B cell (primary cell): Measurements from ENCODE around the gene ITPR1. TPM values are rescaled to one million over a fixed set of nuclear protein-coding genes. Genes with fewer than 3 reads are reported as not detected.

Experiments used
- ATAC-seq: fragments of 200-7000 bp; cut with Tn5 transposase; one replicate; pipeline ENCODE4 v1.10.0; 2021; ENCODE audit warnings: low read depth, mild to moderate bottlenecking, moderate number of reproducible peaks, moderate library complexity
- CTCF ChIA-PET: fragments of 350-600 bp; sonication (Branson Sonifier 250); formaldehyde crosslinking; loops from one replicate; lab custom pipeline; 2021; ENCODE audit warnings: antibody characterized with exemption, inconsistent platforms; lab: Charles Lee
- POLR2A ChIA-PET: fragments of 350-600 bp; sonication (Branson Sonifier 250); formaldehyde crosslinking; loops from one replicate; lab custom pipeline; 2021; ENCODE audit warnings: antibody characterized with exemption; lab: Charles Lee
- DNase-seq: peaks from one replicate; pipeline ENCODE4 v3.0.0; 2013
- H2AFZ ChIP-seq: 2 replicates; pipeline ENCODE4 v1.6.1; 2012; ENCODE audit warnings: mild to moderate bottlenecking, low read depth, low read length; ENCODE audit not compliant: insufficient read depth, poor library complexity, severe bottlenecking
- H3K27ac ChIP-seq, 2 donors: 1 replicate in 1 of 2; 2 replicates in 1 of 2; pipeline ENCODE4 v1.5.1; 2012 to 2013; ENCODE audit warnings: low read length in 2 of 2, mild to moderate bottlenecking in 2 of 2, moderate library complexity in 1 of 2
- H3K27me3 ChIP-seq, 4 experiments: fragments of 200-600 bp in 1 of 4; sonication (generic) in 1 of 4; replicated peaks in 1 of 4; 1 replicate in 2 of 4; 2 replicates in 2 of 4; pipeline versions ENCODE4 v1.6.1 to v1.7.0; 2013 to 2016; ENCODE audit warnings: low read length in 3 of 4, mild to moderate bottlenecking in 2 of 4, mixed read lengths in 1 of 4, moderate library complexity in 1 of 4; ENCODE audit not compliant: insufficient read depth in 4 of 4, control insufficient read depth in 3 of 4; ENCODE audit errors: control extremely low read depth in 1 of 4
- H3K36me3 ChIP-seq, 2 experiments: replicated peaks in 1 of 2; 1 replicate in 1 of 2; 2 replicates in 1 of 2; pipeline versions ENCODE4 v1.6.1 to v1.7.1; 2013; ENCODE audit warnings: low read length in 1 of 2; ENCODE audit not compliant: insufficient read depth in 2 of 2, control insufficient read depth in 1 of 2; ENCODE audit errors: control extremely low read depth in 1 of 2, extremely low read depth in 1 of 2
- H3K4me1 ChIP-seq, 2 donors: fragments of 200-600 bp in 1 of 2; sonication (generic) in 1 of 2; 1 replicate in 1 of 2; 2 replicates in 1 of 2; pipeline versions ENCODE4 v1.5.1 to v1.6.1; 2013 to 2017; ENCODE audit warnings: low read length in 2 of 2; ENCODE audit not compliant: control insufficient read depth in 2 of 2, insufficient read depth in 2 of 2
- H3K4me2 ChIP-seq: replicated peaks from 2 replicates; pipeline ENCODE3; 2012; ENCODE audit warnings: mild to moderate bottlenecking, low read depth, low read length; ENCODE audit not compliant: poor library complexity, severe bottlenecking
- H3K4me3 ChIP-seq, 5 experiments: fragments of 200-600 bp in 1 of 5; sonication (generic) in 1 of 5; 1 replicate in 3 of 5; 2 replicates in 2 of 5; pipeline versions ENCODE4 v1.5.1 to v1.7.0; 2011 to 2016; ENCODE audit warnings: low read length in 4 of 5, mild to moderate bottlenecking in 4 of 5, low read depth in 2 of 5, control low read depth in 1 of 5, moderate library complexity in 1 of 5; ENCODE audit not compliant: insufficient read depth in 1 of 5; ENCODE audit errors: control extremely low read depth in 1 of 5, extremely low read depth in 1 of 5
- H3K79me2 ChIP-seq: fragments of 200-600 bp; sonication (generic); one replicate; pipeline ENCODE4 v1.6.0; 2016; ENCODE audit warnings: low read length; ENCODE audit not compliant: control insufficient read depth, insufficient read depth
- H3K9ac ChIP-seq: fragments of 200-600 bp; sonication (generic); 2 replicates; pipeline ENCODE4 v1.6.1; 2017; ENCODE audit warnings: mild to moderate bottlenecking, low read length, moderate library complexity
- H3K9me3 ChIP-seq, 3 donors: one replicate each; pipeline versions ENCODE4 v1.6.1 to v1.7.1; 2013; ENCODE audit warnings: low read length in 2 of 3; ENCODE audit not compliant: control insufficient read depth in 2 of 3, insufficient read depth in 1 of 3; ENCODE audit errors: control extremely low read depth in 1 of 3
- H4K20me1 ChIP-seq: 2 replicates; pipeline ENCODE4 v1.6.0; 2012; ENCODE audit warnings: mild to moderate bottlenecking, low read length; ENCODE audit not compliant: insufficient read depth, control insufficient read depth, poor library complexity, severe bottlenecking
- H3K27ac Mint-ChIP-seq: one replicate; pipeline ENCODE4 v1.8.0; 2021; ENCODE audit warnings: mixed read lengths
- H3K27me3 Mint-ChIP-seq: one replicate; pipeline ENCODE4 v1.8.0; 2021; ENCODE audit warnings: mixed read lengths
- H3K4me1 Mint-ChIP-seq: one replicate; pipeline ENCODE4 v1.8.0; 2021; ENCODE audit warnings: mixed read lengths
- H3K4me3 Mint-ChIP-seq: one replicate; pipeline ENCODE4 v1.8.0; 2021; ENCODE audit warnings: mixed read lengths
- H3K9me3 Mint-ChIP-seq: one replicate; pipeline ENCODE4 v1.8.0; 2022; ENCODE audit warnings: mixed read lengths; ENCODE audit not compliant: insufficient read depth
- EZH2 ChIP-seq: IDR thresholded peaks from 2 replicates; pipeline ENCODE4 v1.6.1; 2012; ENCODE audit warnings: borderline replicate concordance, low read depth, mild to moderate bottlenecking, moderate library complexity, low read length; ENCODE audit not compliant: insufficient read depth, poor library complexity, severe bottlenecking
- WGBS: methylation state at CpG from one replicate; pipeline ENCODE4 v1.1.5; 2013; ENCODE audit warnings: missing lambda C conversion rate; ENCODE audit not compliant: insufficient coverage; 5-methylcytosine and 5-hydroxymethylcytosine counted together
- intact Hi-C: fragments of 100-400 bp; cut with micrococcal nuclease; formaldehyde crosslinking; loops from one replicate; pipeline ENCODE4 v1.10.0; 2022
- polyA plus RNA-seq: library from polyadenylated mRNA; depleted of rRNA; stranded (reverse); fragments of >200 nt; gene quantifications from 2 replicates; pipeline ENCODE4 v1.2.3, GENCODE V29; 2012
- total RNA-seq, 2 donors: library from RNA; stranded (reverse); fragments of 120-200 nt in 1 of 2; gene quantifications; 1 replicate in 1 of 2; 2 replicates in 1 of 2; pipeline versions ENCODE4 v1.2.3 to v1.2.4, GENCODE V29; 2013 to 2022
- TF ChIP-seq, protein P1 (sequence below): fragments of 200-600 bp; IDR thresholded peaks from one replicate; pipeline ENCODE4 v1.8.0; 2022; ENCODE audit warnings: antibody characterized with exemption, mild to moderate bottlenecking

ITPR1 gene
- total and polyA plus RNA-seq, 2 donors (not counting 1 experiment from before 2014, with no cell fraction given), result 64.0 to 332 TPM

DNA sequence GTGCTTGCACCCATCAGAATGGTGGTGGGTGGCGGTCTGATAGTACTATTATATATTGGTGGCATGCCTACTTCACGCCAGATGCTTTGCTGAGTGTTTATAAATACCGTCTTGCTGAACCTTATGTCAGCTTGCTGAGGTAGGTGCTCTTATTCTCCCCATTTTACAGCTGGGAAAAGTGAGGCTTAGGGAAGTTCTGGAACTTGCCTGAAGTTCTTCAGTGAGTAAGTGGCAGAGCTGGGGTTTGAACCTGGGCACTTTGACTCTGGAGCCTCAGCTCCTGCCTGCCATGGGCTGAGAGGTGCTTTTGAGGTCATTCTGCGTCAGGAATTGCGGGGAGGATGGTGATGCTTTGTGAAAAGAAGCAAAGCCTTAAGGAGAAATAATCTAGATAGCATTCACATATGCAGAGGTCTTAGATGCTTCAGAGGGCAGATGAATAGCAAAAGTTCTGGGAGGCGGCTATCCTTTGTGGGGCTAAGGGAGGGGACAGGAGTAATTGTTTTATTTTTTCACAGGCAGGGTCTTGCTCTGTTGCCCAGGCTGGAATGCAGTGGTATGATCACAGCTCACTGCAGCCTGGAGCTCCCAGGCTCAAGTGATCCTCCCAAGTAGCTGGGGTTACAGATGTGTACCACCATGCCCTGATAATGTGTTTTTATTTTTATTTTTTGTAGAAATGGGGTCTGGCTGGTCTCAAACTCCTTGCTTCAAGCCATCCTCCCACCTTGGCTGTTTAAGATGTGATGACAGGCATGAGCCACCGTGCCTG is 18.5 kb downstream of the ITPR1 start:
- Histone ChIP-seq H3K4me3 (no peak overlapping the region), H3K36me3 (peaks cover 5 to 26% of the 10 kb centered on the region in 2 experiments), H3K27ac (peak overlapping the region in 1 of 2 donors; percentile 81), H3K9me3 (no peaks in the 10 kb centered on the region), H2AFZ (no peak overlapping the region), H3K9ac (no peak overlapping the region), H4K20me1 (peaks cover 69% of the 10 kb centered on the region), H3K4me1 (peaks cover 76 to 79% of the 10 kb centered on the region in 2 donors), H3K27me3 (no peaks in the 10 kb centered on the region), H3K4me2 (no peak overlapping the region), H3K79me2 (peaks cover 98% of the 10 kb centered on the region)
- Mint-ChIP-seq H3K9me3 (no peaks in the 10 kb centered on the region), H3K4me1 (peaks cover 88% of the 10 kb centered on the region), H3K4me3 (no peak overlapping the region), H3K27me3 (no peaks in the 10 kb centered on the region), H3K27ac (peak overlapping the region; percentile 83)
- ChIA-PET POLR2A (no interaction called here), CTCF (interaction anchor here (1.3 to 9.5 kb wide), 2 partner anchors 13 to 19 kb away, joined by 3 to 66 read pairs; partner anchors contain the start of gene ITPR1)
- WGBS, result 100% methylated on average over 3 of the region's 7 CpGs
- TF ChIP-seq EZH2, result no peak
- TF ChIP-seq, protein P1, sequence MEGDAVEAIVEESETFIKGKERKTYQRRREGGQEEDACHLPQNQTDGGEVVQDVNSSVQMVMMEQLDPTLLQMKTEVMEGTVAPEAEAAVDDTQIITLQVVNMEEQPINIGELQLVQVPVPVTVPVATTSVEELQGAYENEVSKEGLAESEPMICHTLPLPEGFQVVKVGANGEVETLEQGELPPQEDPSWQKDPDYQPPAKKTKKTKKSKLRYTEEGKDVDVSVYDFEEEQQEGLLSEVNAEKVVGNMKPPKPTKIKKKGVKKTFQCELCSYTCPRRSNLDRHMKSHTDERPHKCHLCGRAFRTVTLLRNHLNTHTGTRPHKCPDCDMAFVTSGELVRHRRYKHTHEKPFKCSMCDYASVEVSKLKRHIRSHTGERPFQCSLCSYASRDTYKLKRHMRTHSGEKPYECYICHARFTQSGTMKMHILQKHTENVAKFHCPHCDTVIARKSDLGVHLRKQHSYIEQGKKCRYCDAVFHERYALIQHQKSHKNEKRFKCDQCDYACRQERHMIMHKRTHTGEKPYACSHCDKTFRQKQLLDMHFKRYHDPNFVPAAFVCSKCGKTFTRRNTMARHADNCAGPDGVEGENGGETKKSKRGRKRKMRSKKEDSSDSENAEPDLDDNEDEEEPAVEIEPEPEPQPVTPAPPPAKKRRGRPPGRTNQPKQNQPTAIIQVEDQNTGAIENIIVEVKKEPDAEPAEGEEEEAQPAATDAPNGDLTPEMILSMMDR, result no peak
- ATAC-seq (no peak), DNase-seq (no peak)
- intact Hi-C loops, result loop anchor here (2.0 kb wide), 1 partner anchor 13 kb away; no protein-coding TSS in a partner anchor
